OCI-LY3 (cell line): ENCODE data around the gene RHCG.

Experiments
- CTCF ChIP-seq: fragments of 200-600, 300-600 bp; sonication (generic); IDR thresholded peaks from 2 replicates; pipeline ENCODE4 v1.5.1; 2014; ENCODE audit warnings: antibody characterized with exemption, low read length, low read depth
- EZH2phosphoT487 ChIP-seq: fragments of 200-600 bp; shearing (Covaris generic); IDR thresholded peaks from 2 replicates; pipeline ENCODE4 v1.6.1; 2018; ENCODE audit warnings: antibody characterized with exemption, mixed run types, low read depth

- TF ChIP-seq CTCF = no peak
- no peak for TF ChIP-seq EZH2phosphoT487
Measured at GRCh38 chr15:89452330-89452836, 44.0 kb downstream of the RHCG start.
